Heart right ventricle (tissue), 16 donors: ENCODE measurements around the gene CFAP141. TPM values are rescaled to one million over a fixed set of nuclear protein-coding genes. Genes with fewer than 3 reads are reported as not detected.
A peak's percentile ranks its signal among the peaks of the same experiment; 100 is the strongest.

Experiments
- ATAC-seq, 8 donors: fragments of 200-7000 bp; cut with Tn5 transposase; one replicate each; pipeline ENCODE4 v1.9.1; 2020; ENCODE audit warnings: mild to moderate bottlenecking in 8 of 8, moderate library complexity in 8 of 8, moderate number of reproducible peaks in 1 of 8
- DNase-seq, 2 donors: peaks; one replicate each; pipeline ENCODE4 v3.0.0-alpha.2; 2020
- H3K27ac ChIP-seq, 10 donors: fragments of 200-600 bp; sonication (generic) in 2 of 10; one replicate each; pipeline versions ENCODE4 v1.5.0 to v1.8.0; 2020 to 2022; ENCODE audit warnings: mild to moderate bottlenecking in 3 of 10
- H3K27me3 ChIP-seq, 7 donors: fragments of 200-600 bp; one replicate each; pipeline ENCODE4 v1.8.0; 2021 to 2022; ENCODE audit warnings: mild to moderate bottlenecking in 2 of 7
- H3K36me3 ChIP-seq, 9 donors: fragments of 200-600 bp; sonication (generic) in 1 of 9; one replicate each; pipeline versions ENCODE4 v1.5.0 to v1.8.0; 2020 to 2022; ENCODE audit warnings: mild to moderate bottlenecking in 2 of 9
- H3K4me1 ChIP-seq, 9 donors: fragments of 200-600 bp; sonication (generic) in 1 of 9; one replicate each; pipeline versions ENCODE4 v1.5.0 to v1.8.0; 2020 to 2022; ENCODE audit warnings: mild to moderate bottlenecking in 4 of 9
- H3K4me3 ChIP-seq, 10 donors: fragments of 200-600 bp; sonication (generic) in 2 of 10; one replicate each; pipeline versions ENCODE4 v1.5.0 to v1.8.0; 2020 to 2022; ENCODE audit warnings: mild to moderate bottlenecking in 7 of 10, moderate library complexity in 2 of 10
- H3K9me3 ChIP-seq, 11 donors: fragments of 200-600 bp in 10 of 11; sonication (generic) in 2 of 11; one replicate each; pipeline versions ENCODE4 v1.5.0 to v1.8.0; 2013 to 2022; ENCODE audit warnings: mild to moderate bottlenecking in 2 of 11, control low read depth in 1 of 11, moderate library complexity in 1 of 11
- CTCF ChIP-seq, 9 donors: fragments of 200-600 bp; sonication (generic) in 2 of 9; IDR thresholded peaks; one replicate each; pipeline versions ENCODE4 v1.5.0 to v1.8.0; 2021 to 2022; ENCODE audit warnings: antibody characterized with exemption in 9 of 9, mild to moderate bottlenecking in 5 of 9, moderate library complexity in 1 of 9
- WGBS, 2 donors: extraction: QIAGEN DNeasy Blood & Tissue Kit; methylation state at CpG; one replicate each; pipeline ENCODE4 v1.1.7; 2013; ENCODE audit warnings: inconsistent platforms in 1 of 2; 5-methylcytosine and 5-hydroxymethylcytosine counted together
- intact Hi-C, 10 donors: fragments of 100-400 bp; cut with DNase I; formaldehyde crosslinking; loops; one replicate each; pipeline versions ENCODE4 v1.11.1 to v1.14.2; 2022
- polyA plus RNA-seq, 2 donors: library from polyadenylated mRNA; stranded (reverse); fragments of 200-250 nt; gene quantifications; one replicate each; pipeline ENCODE4 v1.2.3, GENCODE V29; 2013
- total RNA-seq, 10 donors: library from RNA; stranded (reverse); fragmentation: NEBNext Ultra II Directional in 3 of 10; extraction: Animal tissue kit (Norgen Biotek cat#: 25700) in 3 of 10; gene quantifications; one replicate each; pipeline versions ENCODE4 v1.2.1 to v1.2.4, GENCODE V29; 2021 to 2023
- donor health status: Arrhythmogenic right ventricular cardiomyopathy.
- donor health status: ischemic (EF 13 %, LVEDD 7.1; RV severe dilation, severe dysfunction).
- donor health status: healthy with polysubstance abuse.
- donor health status: DM: no; HTN: yes; CAD: no.
- donor health status: DM: no; HTN: no; CAD: no.
- donor health status: ischemic (EF 25% LVEDD 6.9; RV normal size, moderate dysfunction).
- donor health status: ischemic (EF 25% LVEDD 5.7; RV mildly dilated, moderate dysfunction).
- donor health status: healthy.
- donor health status: DM: yes; HTN: yes; CAD: no.
- donor health status: Ischemic cardiomyopathy.
- donor health status: ischemic (EF 35%, LVEDD 5.7; RV mildly dilated, moderate dysfunction).
- donor health status: nonischemic (EF 11% LVEDD 7.7; RV severe dilation, severe dysfunction).
- donor health status: DM: yes; HTN: yes; CAD: no.
- donor health status: PGD.
- donor health status: ischemic (EF 29% LVEDD 5.4; RV normal size, mild dysfunction).
- donor health status: nonischemic (EF 23%, LVEDD 6.1; RV moderate dilation, normal function).

CFAP141 gene
- total and polyA plus RNA-seq, 12 donors: 0.22 to 1.1 (median 0.92) TPM; not detected in 8

GRCh38 chr1:154198756-154199562 is 7.2 kb downstream of the CFAP141 start:
- Histone ChIP-seq H3K9me3 (no peaks in the 10 kb centered on the region), H3K27me3 (no peaks in the 10 kb centered on the region), H3K27ac (no peak overlapping the region), H3K4me1 (peaks cover 0 to 8% (median 4%) of the 10 kb centered on the region in 9 donors), H3K4me3 (no peak overlapping the region), H3K36me3 (no peaks in the 10 kb centered on the region)
- ATAC-seq: peak; percentile 49 to 81 (median 74)
- peak in 1 of 2 donors; percentile 61 for DNase-seq
- 9 to 14% methylated on average over 5 of the region's 5 CpGs for WGBS, 2 donors
- TF ChIP-seq CTCF (IDR thresholded peaks at IDR 0.05): peak in 8 of 9 donors; percentile 21 to 67 (median 56)
- intact Hi-C loops: loop anchor here in 6 of 10 donors (1.0 to 10.0 kb wide), 5 partner anchors 68 to 136 kb away; partner anchors contain the start of gene HAX1 (in 5 of the 6)

DNA sequence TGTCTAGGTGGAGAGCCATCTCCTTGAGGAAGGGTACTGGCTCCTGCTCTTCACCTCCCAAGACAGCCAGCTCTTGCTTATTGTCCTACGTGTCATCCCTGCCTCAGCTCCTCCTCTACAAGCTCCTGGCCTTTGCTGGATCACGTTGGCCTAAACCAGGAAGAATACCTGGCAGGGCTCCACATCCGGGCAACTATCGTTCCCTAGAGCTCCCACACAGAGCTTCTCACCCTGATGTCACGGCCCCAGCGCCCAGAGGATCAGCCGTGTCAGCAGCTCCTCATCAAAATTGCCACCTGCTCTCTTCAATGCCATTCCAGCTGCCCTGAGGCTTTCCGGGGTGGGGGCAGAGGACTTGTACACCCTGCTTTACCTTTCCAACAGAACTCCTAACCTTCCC is 12.3 kb downstream of the CFAP141 start:
- Histone ChIP-seq H3K4me1 (peaks cover 0 to 16% (median 8%) of the 10 kb centered on the region in 9 donors), H3K27me3 (no peaks in the 10 kb centered on the region), H3K27ac (no peak overlapping the region), H3K36me3 (no peaks in the 10 kb centered on the region), H3K9me3 (no peaks in the 10 kb centered on the region), H3K4me3 (no peak overlapping the region)
- ATAC-seq (peak in 2 of 8 donors; percentile 36 to 52), DNase-seq (peak in 1 of 2 donors; percentile 25)
- 54 to 55% methylated on average over 8 of the region's 8 CpGs for WGBS, 2 donors
- no peak for TF ChIP-seq CTCF (IDR thresholded peaks at IDR 0.05)
- intact Hi-C loops: loop anchor here in 3 of 10 donors (10.0 kb wide), 1 partner anchor 141 kb away; no protein-coding TSS in a partner anchor

- H3K27ac ChIP-seq: peak overlapping the region in 2 of 10 donors; percentile 12 to 71
- ATAC-seq: no peak
- no peaks in the 10 kb centered on the region for H3K36me3 ChIP-seq
- H3K9me3 ChIP-seq: no peaks in the 10 kb centered on the region
- intact Hi-C loops: loop anchor here in 3 of 10 donors (10.0 kb wide), 1 partner anchor 142 kb away; no protein-coding TSS in a partner anchor
- H3K27me3 ChIP-seq: no peaks in the 10 kb centered on the region
- TF ChIP-seq CTCF (IDR thresholded peaks at IDR 0.05): no peak
- H3K4me3 ChIP-seq: no peak overlapping the region
- H3K4me1 ChIP-seq: peaks cover 0 to 16% (median 8%) of the 10 kb centered on the region in 9 donors
- 36 to 43% methylated on average over 3 of the region's 3 CpGs for WGBS, 2 donors
- no peak for DNase-seq
Measured at GRCh38 chr1:154192476-154192875, 13.7 kb downstream of the CFAP141 start.

DNA sequence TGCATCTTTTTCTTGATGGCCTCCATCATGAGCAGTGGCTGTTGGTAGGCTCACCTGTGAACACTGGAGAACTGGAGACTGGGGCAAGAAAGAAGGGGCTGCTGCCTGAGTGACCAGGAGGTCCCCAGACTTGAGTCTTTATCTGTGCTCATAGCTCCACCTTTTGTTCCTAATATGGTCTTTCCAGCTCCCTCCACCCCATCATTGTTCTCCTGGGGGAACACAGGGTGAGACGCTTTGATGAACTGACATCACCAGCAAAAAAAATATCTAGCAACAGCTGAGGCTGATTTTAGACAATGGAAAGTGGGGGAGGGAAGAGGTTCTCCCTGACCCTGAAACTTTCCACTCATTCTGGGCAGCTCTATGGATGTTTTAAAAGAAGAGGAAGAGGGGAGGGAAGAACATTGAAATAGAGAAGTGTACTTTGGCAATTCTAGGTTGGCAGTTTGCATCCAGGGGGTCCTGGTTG is 14.1 kb downstream of the CFAP141 start, which contains the start of gene TPM3:
TPM3 (minus strand) TSS at position 111 of the 472 bp plus-strand sequence; CDS start at position 29, 82 bp downstream.
- ATAC-seq (peak in 6 of 8 donors; percentile 41 to 66 (median 57)), DNase-seq (no peak)
- no peak for TF ChIP-seq CTCF (IDR thresholded peaks at IDR 0.05)
- Histone ChIP-seq H3K9me3 (no peaks in the 10 kb centered on the region), H3K27me3 (no peaks in the 10 kb centered on the region), H3K36me3 (no peaks in the 10 kb centered on the region), H3K4me3 (peak within 1 kb of the TSS in 3 of 10 donors; percentile 11 to 40 (median 17)), H3K27ac (peak within 1 kb of the TSS in 3 of 10 donors; percentile 2 to 71 (median 12)), H3K4me1 (peaks cover 0 to 16% (median 8%) of the 10 kb centered on the region in 9 donors)
- 20 to 33% methylated on average over 1 of the region's 1 CpG for WGBS, 2 donors
- intact Hi-C loops: loop anchor here in 3 of 10 donors (10.0 kb wide), 1 partner anchor 143 kb away; no protein-coding TSS in a partner anchor
